HL-60 (cell line): ENCODE results near the gene ANKS1B.

ENCODE experiments used
- DNase-seq, 2 experiments: peaks; one replicate each; pipeline ENCODE4 v3.0.0-alpha.2; 2010 to 2020; ENCODE audit warnings: low read depth in 1 of 2, low spot score in 1 of 2
- H3K27ac ChIP-seq: fragments of 250-450 bp; sonication (Bioruptor Pico); replicated peaks from 2 replicates; pipeline ENCODE4 v1.5.1; 2020; ENCODE audit warnings: mild to moderate bottlenecking, moderate library complexity
- H3K27me3 ChIP-seq: fragments of 250-450 bp; sonication (Bioruptor Pico); 2 replicates; pipeline ENCODE4 v1.5.1; 2021; ENCODE audit warnings: mild to moderate bottlenecking, moderate library complexity; ENCODE audit not compliant: insufficient read depth, poor library complexity, severe bottlenecking
- H3K4me3 ChIP-seq: replicated peaks from 2 replicates; pipeline ENCODE4 v1.5.1; 2011; ENCODE audit warnings: mild to moderate bottlenecking, control low read depth, low read length; ENCODE audit not compliant: insufficient read depth
- GABPA ChIP-seq: IDR thresholded peaks from 2 replicates; pipeline ENCODE4 v1.6.1; 2012; ENCODE audit warnings: low read depth
- POLR2AphosphoS5 ChIP-seq: IDR thresholded peaks from 2 replicates; pipeline ENCODE4 v1.6.1; 2012; ENCODE audit warnings: low read depth
- SPI1 ChIP-seq: IDR thresholded peaks from 2 replicates; pipeline ENCODE4 v1.6.1; 2012; ENCODE audit warnings: low read depth, mild to moderate bottlenecking, borderline replicate concordance
- TF ChIP-seq, protein P1 (sequence below): IDR thresholded peaks from 2 replicates; pipeline ENCODE4 v1.6.1; 2012; ENCODE audit warnings: low read depth; ENCODE audit not compliant: insufficient replicate concordance
- TF ChIP-seq, protein P2 (sequence below): IDR thresholded peaks from one replicate; pipeline ENCODE4 v1.5.1; 2011; ENCODE audit warnings: low read length, control low read depth, inconsistent platforms; ENCODE audit not compliant: insufficient read depth

The ANKS1B gene

DNA sequence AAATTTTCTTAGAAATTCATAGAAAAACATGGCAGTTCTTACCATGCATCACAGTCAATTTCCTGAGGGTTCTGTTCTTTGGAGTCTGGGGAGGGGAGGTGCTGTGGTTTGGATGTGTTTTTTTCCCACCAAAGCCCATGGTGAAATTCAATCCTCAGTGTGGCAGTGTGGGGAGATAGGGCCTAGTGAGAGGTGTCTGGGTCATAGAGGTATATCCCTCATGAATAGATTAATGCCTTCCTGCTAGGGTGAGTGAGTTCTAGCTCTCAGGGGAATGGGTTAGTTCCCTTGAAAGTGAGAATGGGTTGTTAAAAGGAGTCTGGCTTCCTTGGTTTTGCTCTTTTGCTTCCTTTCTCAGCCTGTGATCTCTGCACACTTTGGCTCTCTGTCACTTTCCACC is 1061.9 kb downstream of the ANKS1B start:
- no peak for DNase-seq
- Histone ChIP-seq H3K27me3 (peaks cover 6% of the 10 kb centered on the region), H3K4me3 (no peak overlapping the region), H3K27ac (no peak overlapping the region)
- TF ChIP-seq SPI1 (no peak), GABPA (no peak), POLR2AphosphoS5 (no peak)
- TF ChIP-seq, protein P1, sequence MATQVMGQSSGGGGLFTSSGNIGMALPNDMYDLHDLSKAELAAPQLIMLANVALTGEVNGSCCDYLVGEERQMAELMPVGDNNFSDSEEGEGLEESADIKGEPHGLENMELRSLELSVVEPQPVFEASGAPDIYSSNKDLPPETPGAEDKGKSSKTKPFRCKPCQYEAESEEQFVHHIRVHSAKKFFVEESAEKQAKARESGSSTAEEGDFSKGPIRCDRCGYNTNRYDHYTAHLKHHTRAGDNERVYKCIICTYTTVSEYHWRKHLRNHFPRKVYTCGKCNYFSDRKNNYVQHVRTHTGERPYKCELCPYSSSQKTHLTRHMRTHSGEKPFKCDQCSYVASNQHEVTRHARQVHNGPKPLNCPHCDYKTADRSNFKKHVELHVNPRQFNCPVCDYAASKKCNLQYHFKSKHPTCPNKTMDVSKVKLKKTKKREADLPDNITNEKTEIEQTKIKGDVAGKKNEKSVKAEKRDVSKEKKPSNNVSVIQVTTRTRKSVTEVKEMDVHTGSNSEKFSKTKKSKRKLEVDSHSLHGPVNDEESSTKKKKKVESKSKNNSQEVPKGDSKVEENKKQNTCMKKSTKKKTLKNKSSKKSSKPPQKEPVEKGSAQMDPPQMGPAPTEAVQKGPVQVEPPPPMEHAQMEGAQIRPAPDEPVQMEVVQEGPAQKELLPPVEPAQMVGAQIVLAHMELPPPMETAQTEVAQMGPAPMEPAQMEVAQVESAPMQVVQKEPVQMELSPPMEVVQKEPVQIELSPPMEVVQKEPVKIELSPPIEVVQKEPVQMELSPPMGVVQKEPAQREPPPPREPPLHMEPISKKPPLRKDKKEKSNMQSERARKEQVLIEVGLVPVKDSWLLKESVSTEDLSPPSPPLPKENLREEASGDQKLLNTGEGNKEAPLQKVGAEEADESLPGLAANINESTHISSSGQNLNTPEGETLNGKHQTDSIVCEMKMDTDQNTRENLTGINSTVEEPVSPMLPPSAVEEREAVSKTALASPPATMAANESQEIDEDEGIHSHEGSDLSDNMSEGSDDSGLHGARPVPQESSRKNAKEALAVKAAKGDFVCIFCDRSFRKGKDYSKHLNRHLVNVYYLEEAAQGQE, result no peak
- TF ChIP-seq, protein P2, sequence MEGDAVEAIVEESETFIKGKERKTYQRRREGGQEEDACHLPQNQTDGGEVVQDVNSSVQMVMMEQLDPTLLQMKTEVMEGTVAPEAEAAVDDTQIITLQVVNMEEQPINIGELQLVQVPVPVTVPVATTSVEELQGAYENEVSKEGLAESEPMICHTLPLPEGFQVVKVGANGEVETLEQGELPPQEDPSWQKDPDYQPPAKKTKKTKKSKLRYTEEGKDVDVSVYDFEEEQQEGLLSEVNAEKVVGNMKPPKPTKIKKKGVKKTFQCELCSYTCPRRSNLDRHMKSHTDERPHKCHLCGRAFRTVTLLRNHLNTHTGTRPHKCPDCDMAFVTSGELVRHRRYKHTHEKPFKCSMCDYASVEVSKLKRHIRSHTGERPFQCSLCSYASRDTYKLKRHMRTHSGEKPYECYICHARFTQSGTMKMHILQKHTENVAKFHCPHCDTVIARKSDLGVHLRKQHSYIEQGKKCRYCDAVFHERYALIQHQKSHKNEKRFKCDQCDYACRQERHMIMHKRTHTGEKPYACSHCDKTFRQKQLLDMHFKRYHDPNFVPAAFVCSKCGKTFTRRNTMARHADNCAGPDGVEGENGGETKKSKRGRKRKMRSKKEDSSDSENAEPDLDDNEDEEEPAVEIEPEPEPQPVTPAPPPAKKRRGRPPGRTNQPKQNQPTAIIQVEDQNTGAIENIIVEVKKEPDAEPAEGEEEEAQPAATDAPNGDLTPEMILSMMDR, result no peak

DNA sequence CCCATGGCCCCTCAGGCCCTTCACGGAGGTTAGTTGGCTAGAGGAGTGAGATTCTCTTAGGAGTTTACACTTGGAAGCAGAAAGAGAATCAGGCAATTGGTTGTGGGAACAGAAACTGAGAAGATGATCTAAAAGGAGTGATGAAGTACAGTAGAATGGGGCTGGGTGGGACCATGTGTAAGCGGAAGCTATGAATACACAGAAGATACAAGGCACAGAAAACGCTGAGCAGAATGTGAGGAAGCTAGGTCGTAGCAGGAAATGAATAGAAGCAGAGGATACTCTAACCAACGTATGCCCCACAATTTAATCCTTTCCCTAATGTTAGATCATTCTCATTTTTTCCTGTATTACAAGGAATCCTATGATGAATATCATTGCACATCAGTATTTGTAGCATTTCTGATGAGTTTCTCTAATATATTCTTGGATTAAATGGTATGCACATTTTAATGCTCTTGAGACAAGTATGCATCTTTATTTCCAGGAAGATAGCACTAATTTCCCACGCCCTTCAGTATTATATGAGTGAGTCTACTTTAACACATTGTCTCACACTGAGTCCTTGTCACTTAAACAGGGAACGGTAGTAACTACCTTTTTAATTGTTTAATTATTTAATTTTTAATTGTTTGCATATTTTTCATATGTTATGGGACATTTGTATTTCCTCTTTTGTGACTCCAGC is 1066.4 kb downstream of the ANKS1B start:
- Histone ChIP-seq H3K27me3 (peaks cover 6% of the 10 kb centered on the region), H3K27ac (no peak overlapping the region), H3K4me3 (no peak overlapping the region)
- no peak for DNase-seq
- TF ChIP-seq, protein P1, result no peak
- TF ChIP-seq GABPA (no peak), POLR2AphosphoS5 (no peak), SPI1 (no peak)
- TF ChIP-seq, protein P2, result no peak

DNA sequence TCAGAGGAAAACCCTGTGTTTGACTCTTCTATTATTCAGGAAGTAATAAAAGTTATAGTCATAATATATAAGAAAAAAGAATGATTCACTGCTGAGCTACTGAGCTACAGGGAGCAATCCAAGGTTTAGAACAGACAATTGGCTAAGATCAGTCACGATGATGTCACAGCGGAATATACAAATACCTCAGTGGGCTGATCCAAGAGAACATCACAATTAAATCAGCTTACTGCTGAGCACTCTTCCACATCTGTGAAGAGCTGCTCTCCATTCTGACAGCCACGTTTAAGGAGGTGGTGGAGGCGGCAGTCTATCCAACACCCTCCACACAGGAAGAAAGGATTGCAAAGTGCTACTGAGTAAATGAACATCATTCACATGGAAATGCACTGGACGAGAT is 1068.6 kb downstream of the ANKS1B start:
- no peak overlapping the region for H3K27ac ChIP-seq
- TF ChIP-seq, protein P1, result no peak
- TF ChIP-seq GABPA (no peak), POLR2AphosphoS5 (no peak), SPI1 (no peak)
- TF ChIP-seq, protein P2, result no peak
- peaks cover 7% of the 10 kb centered on the region for H3K27me3 ChIP-seq
- DNase-seq, result no peak
- H3K4me3 ChIP-seq, result no peak overlapping the region
